BE2C (cell line): ENCODE data around the gene LACC1.

Source experiments
- DNase-seq: peaks from one replicate; pipeline ENCODE4 v3.0.0-alpha.2; 2020
- H3K27me3 ChIP-seq: fragments of 250-450 bp; sonication (Bioruptor Pico); 2 replicates; pipeline ENCODE4 v1.5.1; 2020; ENCODE audit warnings: mild to moderate bottlenecking
- H3K36me3 ChIP-seq: fragments of 250-450 bp; sonication (Bioruptor Pico); 2 replicates; pipeline ENCODE4 v1.5.1; 2020; ENCODE audit warnings: mild to moderate bottlenecking
- H3K4me1 ChIP-seq: fragments of 250-450 bp; sonication (Bioruptor Pico); 2 replicates; pipeline ENCODE4 v1.5.1; 2020
- H3K4me3 ChIP-seq: 2 replicates; pipeline ENCODE4 v1.5.1; 2011; ENCODE audit warnings: low read depth, low read length
- H3K9me3 ChIP-seq: fragments of 250-450 bp; sonication (Bioruptor Pico); 2 replicates; pipeline ENCODE4 v1.5.1; 2020
- CTCF ChIP-seq: IDR thresholded peaks from 2 replicates; pipeline ENCODE4 v1.5.1; 2012; ENCODE audit warnings: mild to moderate bottlenecking, low read depth, low read length

The LACC1 gene

GRCh38 chr13:43933378-43933777, 53.7 kb downstream of the LACC1 start:
- H3K9me3 ChIP-seq, result no peaks in the 10 kb centered on the region
- H3K4me1 ChIP-seq, result no peaks in the 10 kb centered on the region
- no peak for DNase-seq
- H3K27me3 ChIP-seq, result peaks cover 7% of the 10 kb centered on the region
- H3K36me3 ChIP-seq, result no peaks in the 10 kb centered on the region
- H3K4me3 ChIP-seq, result no peak overlapping the region
- TF ChIP-seq CTCF, result no peak

- no peak for DNase-seq
- H3K36me3 ChIP-seq, result no peaks in the 10 kb centered on the region
- H3K9me3 ChIP-seq, result no peaks in the 10 kb centered on the region
- no peaks in the 10 kb centered on the region for H3K4me1 ChIP-seq
- TF ChIP-seq CTCF, result no peak
- peaks cover 11% of the 10 kb centered on the region for H3K27me3 ChIP-seq
- H3K4me3 ChIP-seq, result no peak overlapping the region
These were observed 54.6 kb downstream of the LACC1 start for GRCh38 chr13:43934273-43934672.

GRCh38 chr13:43935878-43936277, 56.2 kb downstream of the LACC1 start:
- no peak overlapping the region for H3K4me3 ChIP-seq
- H3K9me3 ChIP-seq, result no peaks in the 10 kb centered on the region
- no peak for DNase-seq

GRCh38 chr13:43936647-43937046, 56.9 kb downstream of the LACC1 start:
- no peak for DNase-seq
- H3K4me3 ChIP-seq, result no peak overlapping the region
- H3K27me3 ChIP-seq, result peaks cover 9% of the 10 kb centered on the region
- no peaks in the 10 kb centered on the region for H3K36me3 ChIP-seq
- H3K9me3 ChIP-seq, result no peaks in the 10 kb centered on the region
- H3K4me1 ChIP-seq, result no peaks in the 10 kb centered on the region
- TF ChIP-seq CTCF, result no peak

More at GRCh38 chr13:43935878-43936277, 56.2 kb downstream of the LACC1 start:
- Histone ChIP-seq H3K4me1 (no peaks in the 10 kb centered on the region), H3K27me3 (peaks cover 9% of the 10 kb centered on the region), H3K36me3 (no peaks in the 10 kb centered on the region)
- TF ChIP-seq CTCF, result no peak

- H3K36me3 ChIP-seq, result no peaks in the 10 kb centered on the region
- no peaks in the 10 kb centered on the region for H3K4me1 ChIP-seq
- H3K9me3 ChIP-seq, result no peaks in the 10 kb centered on the region
- no peak for TF ChIP-seq CTCF
- H3K27me3 ChIP-seq, result peaks cover 9% of the 10 kb centered on the region
- H3K4me3 ChIP-seq, result no peak overlapping the region
- no peak for DNase-seq
These were observed 58.1 kb downstream of the LACC1 start for GRCh38 chr13:43937839-43938238.

- no peak for TF ChIP-seq CTCF
- no peaks in the 10 kb centered on the region for H3K9me3 ChIP-seq
- DNase-seq, result no peak
- peaks cover 9% of the 10 kb centered on the region for H3K27me3 ChIP-seq
- H3K36me3 ChIP-seq, result no peaks in the 10 kb centered on the region
- no peak overlapping the region for H3K4me3 ChIP-seq
- H3K4me1 ChIP-seq, result no peaks in the 10 kb centered on the region
These were observed 58.7 kb downstream of the LACC1 start for GRCh38 chr13:43938449-43938848.
